GM12873 (cell line): ENCODE measurements around the gene IRF4.

Experiments
- TF ChIP-seq, protein P1 (sequence below): IDR thresholded peaks from 2 replicates; pipeline ENCODE4 v1.5.1; 2012; ENCODE audit warnings: low read depth, mild to moderate bottlenecking, moderate library complexity, low read length, control low read depth; ENCODE audit not compliant: insufficient read depth; ENCODE audit errors: missing control alignments

IRF4 gene

DNA sequence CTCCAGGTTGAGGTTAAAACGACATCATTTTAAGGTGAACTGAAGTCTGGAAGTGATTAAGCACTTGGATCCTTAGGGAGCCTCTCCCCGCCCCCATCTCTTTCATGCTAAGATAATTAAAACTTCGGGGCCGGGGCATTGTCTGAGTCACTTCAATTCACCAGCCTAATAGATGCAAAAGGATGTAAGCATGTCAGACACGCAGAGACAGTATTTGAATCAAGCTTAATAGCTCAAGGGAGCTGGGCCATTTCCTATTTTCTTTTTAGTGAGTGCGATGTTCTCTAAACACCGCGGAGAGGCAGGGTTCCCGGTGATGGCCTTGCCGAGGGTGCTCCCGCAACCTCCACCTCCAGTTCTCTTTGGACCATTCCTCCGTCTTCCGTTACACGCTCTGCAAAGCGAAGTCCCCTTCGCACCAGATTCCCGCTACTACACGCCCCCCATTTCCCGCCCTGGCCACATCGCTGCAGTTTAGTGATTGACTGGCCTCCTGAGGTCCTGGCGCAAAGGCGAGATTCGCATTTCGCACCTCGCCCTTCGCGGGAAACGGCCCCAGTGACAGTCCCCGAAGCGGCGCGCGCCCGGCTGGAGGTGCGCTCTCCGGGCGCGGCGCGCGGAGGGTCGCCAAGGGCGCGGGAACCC lies 516 bp upstream of the IRF4 start:
- TF ChIP-seq, protein P1, sequence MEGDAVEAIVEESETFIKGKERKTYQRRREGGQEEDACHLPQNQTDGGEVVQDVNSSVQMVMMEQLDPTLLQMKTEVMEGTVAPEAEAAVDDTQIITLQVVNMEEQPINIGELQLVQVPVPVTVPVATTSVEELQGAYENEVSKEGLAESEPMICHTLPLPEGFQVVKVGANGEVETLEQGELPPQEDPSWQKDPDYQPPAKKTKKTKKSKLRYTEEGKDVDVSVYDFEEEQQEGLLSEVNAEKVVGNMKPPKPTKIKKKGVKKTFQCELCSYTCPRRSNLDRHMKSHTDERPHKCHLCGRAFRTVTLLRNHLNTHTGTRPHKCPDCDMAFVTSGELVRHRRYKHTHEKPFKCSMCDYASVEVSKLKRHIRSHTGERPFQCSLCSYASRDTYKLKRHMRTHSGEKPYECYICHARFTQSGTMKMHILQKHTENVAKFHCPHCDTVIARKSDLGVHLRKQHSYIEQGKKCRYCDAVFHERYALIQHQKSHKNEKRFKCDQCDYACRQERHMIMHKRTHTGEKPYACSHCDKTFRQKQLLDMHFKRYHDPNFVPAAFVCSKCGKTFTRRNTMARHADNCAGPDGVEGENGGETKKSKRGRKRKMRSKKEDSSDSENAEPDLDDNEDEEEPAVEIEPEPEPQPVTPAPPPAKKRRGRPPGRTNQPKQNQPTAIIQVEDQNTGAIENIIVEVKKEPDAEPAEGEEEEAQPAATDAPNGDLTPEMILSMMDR, result peak; percentile 33

DNA sequence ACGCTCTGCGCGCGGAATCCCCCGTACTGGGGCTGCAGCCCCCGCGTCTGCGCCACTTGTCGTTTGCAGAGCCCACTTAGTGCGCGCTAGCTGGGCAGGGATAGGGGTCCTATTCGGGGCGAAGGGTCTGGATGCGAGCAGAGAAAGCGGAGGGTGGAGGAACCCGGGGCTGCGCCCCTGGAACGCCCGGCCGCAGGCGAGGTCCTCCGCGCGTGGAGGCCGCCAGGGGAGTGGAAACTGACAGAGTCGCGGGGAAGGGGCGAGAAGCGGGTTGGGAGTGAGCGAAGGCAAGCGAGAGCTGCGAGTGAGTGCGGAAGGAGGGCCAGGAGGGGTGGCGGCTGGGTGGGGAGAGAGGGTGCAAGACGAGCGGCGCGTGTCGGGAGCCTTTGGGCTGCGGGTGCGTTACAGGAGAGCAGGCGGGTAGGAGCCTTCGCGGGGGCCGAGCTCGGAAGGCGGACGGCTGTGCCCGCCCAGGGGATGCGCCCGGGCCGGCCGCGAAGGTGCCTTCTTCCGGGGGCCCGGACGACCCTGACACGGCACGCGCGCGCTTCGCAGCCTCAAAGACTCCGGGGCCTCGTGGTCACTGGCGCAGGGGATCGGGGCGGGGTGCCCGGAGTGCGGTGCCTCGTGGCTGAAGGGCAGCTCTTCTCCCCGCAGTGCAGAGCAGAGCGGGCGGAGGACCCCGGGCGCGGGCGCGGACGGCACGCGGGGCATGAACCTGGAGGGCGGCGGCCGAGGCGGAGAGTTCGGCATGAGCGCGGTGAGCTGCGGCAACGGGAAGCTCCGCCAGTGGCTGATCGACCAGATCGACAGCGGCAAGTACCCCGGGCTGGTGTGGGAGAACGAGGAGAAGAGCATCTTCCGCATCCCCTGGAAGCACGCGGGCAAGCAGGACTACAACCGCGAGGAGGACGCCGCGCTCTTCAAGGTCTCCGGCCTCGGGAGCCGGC lies 1.2 kb downstream of the IRF4 start:
- TF ChIP-seq, protein P1, result no peak

- TF ChIP-seq, protein P1, result no peak
Observed at GRCh38 chr6:393391-394221, 2.1 kb downstream of the IRF4 start.

- TF ChIP-seq, protein P1, result no peak
Observed at GRCh38 chr6:394641-395289, 3.2 kb downstream of the IRF4 start.

DNA sequence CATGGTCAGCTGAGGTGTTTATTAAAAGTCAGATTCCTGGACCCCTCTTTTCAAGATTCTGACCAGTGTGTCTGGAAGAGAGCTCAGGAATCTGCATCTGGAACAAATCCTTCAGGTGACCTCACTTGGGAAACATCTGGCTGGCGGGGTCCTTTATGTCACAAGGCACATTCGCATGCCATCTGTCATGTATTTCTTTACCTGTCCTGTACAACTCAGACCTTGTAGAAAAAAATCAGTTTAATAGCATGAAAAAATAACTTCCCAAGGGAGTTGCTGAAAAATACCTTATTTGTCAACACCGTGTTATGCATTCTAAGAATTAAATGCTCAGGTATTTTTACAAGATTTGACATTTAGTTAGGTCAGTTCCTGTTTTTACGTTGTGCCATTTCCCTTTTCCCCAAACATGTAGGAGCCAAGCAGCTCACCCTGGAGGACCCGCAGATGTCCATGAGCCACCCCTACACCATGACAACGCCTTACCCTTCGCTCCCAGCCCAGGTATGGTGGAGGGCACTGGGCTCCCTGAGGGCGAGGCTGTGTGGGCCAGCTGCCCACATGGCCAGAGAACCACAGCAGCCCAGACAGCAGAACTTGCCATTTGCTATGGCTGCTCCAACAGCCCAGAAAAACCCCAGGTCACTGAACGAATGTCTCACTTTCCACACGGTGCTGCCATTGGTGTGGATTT lies 4.0 kb downstream of the IRF4 start:
- TF ChIP-seq, protein P1, result no peak

DNA sequence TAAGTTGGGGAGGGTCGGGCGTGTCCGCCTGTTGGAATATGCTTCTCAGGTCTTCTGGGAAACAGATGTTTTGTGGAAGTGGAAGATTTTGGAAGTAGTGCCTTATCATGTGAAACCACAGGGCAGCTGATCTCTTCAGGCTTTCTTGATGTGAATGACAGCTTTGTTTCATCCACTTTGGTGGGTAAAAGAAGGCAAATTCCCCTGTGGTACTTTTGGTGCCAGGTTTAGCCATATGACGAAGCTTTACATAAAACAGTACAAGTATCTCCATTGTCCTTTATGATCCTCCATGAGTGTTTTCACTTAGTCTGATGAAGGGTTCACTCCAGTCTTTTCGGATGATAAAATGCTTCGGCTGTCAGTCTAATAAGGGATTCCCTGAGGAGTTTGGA lies 4.6 kb downstream of the IRF4 start:
- TF ChIP-seq, protein P1, result no peak
